HFFc6 (cell line): ENCODE measurements around the gene TAF7. TPM values are rescaled to one million over a fixed set of nuclear protein-coding genes. Genes with fewer than 3 reads are reported as not detected.

Experiments used
- DNase-seq: peaks from one replicate; pipeline ENCODE4 v3.0.0-alpha.2; 2018
- H3K27ac Mint-ChIP-seq: 2 replicates; pipeline ENCODE4 v1.8.0; 2020; ENCODE audit warnings: mild to moderate bottlenecking, mixed read lengths
- H3K27me3 Mint-ChIP-seq: 2 replicates; pipeline ENCODE4 v1.8.0; 2021; ENCODE audit warnings: mild to moderate bottlenecking, moderate library complexity, mixed read lengths; ENCODE audit not compliant: insufficient read depth
- H3K36me3 Mint-ChIP-seq: 2 replicates; pipeline ENCODE4 v1.8.0; 2021; ENCODE audit warnings: low read depth, mixed read lengths
- H3K4me1 Mint-ChIP-seq: 2 replicates; pipeline ENCODE4 v1.8.0; 2020; ENCODE audit warnings: low read depth, mixed read lengths
- H3K4me3 Mint-ChIP-seq: 2 replicates; pipeline ENCODE4 v1.8.0; 2020; ENCODE audit warnings: mild to moderate bottlenecking, moderate library complexity, mixed read lengths
- H3K9me3 Mint-ChIP-seq: 2 replicates; pipeline ENCODE4 v1.8.0; 2020; ENCODE audit warnings: mild to moderate bottlenecking, mixed read lengths
- CTCF ChIP-seq: fragments of 200-600 bp; sonication (generic); IDR thresholded peaks from 2 replicates; pipeline ENCODE4 v1.5.0; 2021; ENCODE audit warnings: antibody characterized with exemption, mild to moderate bottlenecking
- total RNA-seq, 6 experiments: library from RNA; stranded (reverse); fragmentation: NEBNext Ultra II Directional; extraction: Animal tissue kit (Norgen Biotek cat#: 25700); gene quantifications; 2 replicates in 1 of 6; 3 replicates in 5 of 6; pipeline ENCODE4 v1.2.3, GENCODE V29; 2021

Gene TAF7
- total RNA-seq, 6 experiments from 2014 or later = 72.7 to 98.9 (median 74.8) TPM

GRCh38 chr5:141359790-141360426 is 39.3 kb upstream of the TAF7 start, which contains the start of gene PCDHGB2:
Gene PCDHGB2 (plus strand): TSS chr5:141359994. CDS start chr5:141360136, 142 bp downstream.
- H3K27ac Mint-ChIP-seq = peak within 1 kb of the TSS; percentile 70; the same call in 1 of the 2 replicates
- H3K4me1 Mint-ChIP-seq = peaks cover 22% of the 10 kb centered on the region
- H3K27me3 Mint-ChIP-seq = peaks cover 2% of the 10 kb centered on the region
- peaks cover 59% of the 10 kb centered on the region for H3K36me3 Mint-ChIP-seq
- peak; percentile 41 for DNase-seq
- peaks cover 69% of the 10 kb centered on the region for H3K9me3 Mint-ChIP-seq
- peak within 1 kb of the TSS; percentile 86 for H3K4me3 Mint-ChIP-seq
- peak; percentile 76 for TF ChIP-seq CTCF

- Mint-ChIP-seq H3K4me3 (no peak overlapping the region), H3K9me3 (peaks cover 59% of the 10 kb centered on the region), H3K36me3 (peaks cover 50% of the 10 kb centered on the region), H3K27me3 (peaks cover 4% of the 10 kb centered on the region), H3K27ac (no peak overlapping the region), H3K4me1 (peaks cover 12% of the 10 kb centered on the region)
- TF ChIP-seq CTCF = no peak
- no peak for DNase-seq
These were observed 36.4 kb upstream of the TAF7 start for GRCh38 chr5:141356950-141357349.

GRCh38 chr5:141356133-141356532 is 35.5 kb upstream of the TAF7 start:
- peaks cover 46% of the 10 kb centered on the region for H3K36me3 Mint-ChIP-seq
- peaks cover 7% of the 10 kb centered on the region for H3K27me3 Mint-ChIP-seq
- TF ChIP-seq CTCF = no peak
- peaks cover 12% of the 10 kb centered on the region for H3K4me1 Mint-ChIP-seq
- no peak overlapping the region for H3K27ac Mint-ChIP-seq
- H3K9me3 Mint-ChIP-seq = peaks cover 56% of the 10 kb centered on the region
- no peak overlapping the region; the same call in 1 of the 2 replicates for H3K4me3 Mint-ChIP-seq
- DNase-seq = no peak

- H3K4me1 Mint-ChIP-seq = peaks cover 10% of the 10 kb centered on the region
- TF ChIP-seq CTCF = no peak
- H3K36me3 Mint-ChIP-seq = peaks cover 45% of the 10 kb centered on the region
- no peak for DNase-seq
- H3K27ac Mint-ChIP-seq = no peak overlapping the region
- H3K9me3 Mint-ChIP-seq = peaks cover 56% of the 10 kb centered on the region
- no peak overlapping the region; the same call in 1 of the 2 replicates for H3K4me3 Mint-ChIP-seq
- H3K27me3 Mint-ChIP-seq = peaks cover 7% of the 10 kb centered on the region
These were observed 35.1 kb upstream of the TAF7 start for GRCh38 chr5:141355641-141356040.

- TF ChIP-seq CTCF = peak; percentile 83
- Mint-ChIP-seq H3K36me3 (peaks cover 45% of the 10 kb centered on the region), H3K27me3 (peaks cover 9% of the 10 kb centered on the region), H3K4me3 (peak within 1 kb of the TSS; percentile 71), H3K9me3 (peaks cover 56% of the 10 kb centered on the region), H3K4me1 (peaks cover 13% of the 10 kb centered on the region), H3K27ac (no peak within 1 kb of the TSS)
- no peak for DNase-seq
These were observed 34.4 kb upstream of the TAF7 start, which contains the start of gene PCDHGA4 for GRCh38 chr5:141354900-141355469. Gene PCDHGA4 (plus strand): TSS chr5:141355021. CDS start chr5:141355108, 87 bp downstream.
